Stimulated activated CD4-positive, alpha-beta T cell treated with anti-CD3 and anti-CD28 coated beads, TNF-alpha, amount 100 ng/mL, for 4 hours (primary cell): ENCODE results near the gene ZNF746.

Experiments used
- DNase-seq, 3 experiments: peaks; one replicate each; pipeline ENCODE4 v3.0.0-alpha.2; 2020; ENCODE audit warnings: low read depth in 3 of 3

ZNF746 gene

GRCh38 chr7:149427893-149428292, 69.7 kb downstream of the ZNF746 start:
- DNase-seq, result no peak

DNA sequence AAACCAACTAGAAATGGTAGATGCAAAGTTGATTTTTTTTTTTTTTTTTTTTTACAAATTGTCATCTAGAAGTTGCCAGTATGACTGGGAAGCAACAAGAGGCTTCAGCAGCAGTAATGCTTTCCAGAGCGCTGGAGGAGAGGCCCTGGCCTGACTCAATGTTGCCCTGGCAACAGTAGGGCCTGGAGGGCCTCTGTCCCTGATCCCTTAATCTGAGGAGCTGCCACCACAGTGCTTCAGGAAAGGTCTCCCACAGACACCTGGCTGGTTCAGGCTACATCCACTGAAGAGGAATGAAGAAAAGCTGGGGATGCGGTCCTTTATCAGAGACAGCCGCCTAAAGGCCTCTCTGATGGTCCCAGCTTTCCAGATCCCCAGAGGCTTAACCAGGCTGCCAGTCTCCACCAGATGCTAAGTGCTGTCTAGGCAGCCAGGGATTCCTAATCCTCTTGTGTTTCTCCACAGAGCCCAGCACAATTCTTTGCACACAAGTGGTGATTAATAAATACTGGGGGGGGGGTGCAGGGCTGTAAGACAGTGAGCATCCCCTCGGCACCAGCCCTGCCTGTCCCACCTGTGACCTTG, 70.4 kb downstream of the ZNF746 start:
- no peak for DNase-seq

- DNase-seq, result no peak
Observed at GRCh38 chr7:149423449-149424110, 74.0 kb downstream of the ZNF746 start.

DNA sequence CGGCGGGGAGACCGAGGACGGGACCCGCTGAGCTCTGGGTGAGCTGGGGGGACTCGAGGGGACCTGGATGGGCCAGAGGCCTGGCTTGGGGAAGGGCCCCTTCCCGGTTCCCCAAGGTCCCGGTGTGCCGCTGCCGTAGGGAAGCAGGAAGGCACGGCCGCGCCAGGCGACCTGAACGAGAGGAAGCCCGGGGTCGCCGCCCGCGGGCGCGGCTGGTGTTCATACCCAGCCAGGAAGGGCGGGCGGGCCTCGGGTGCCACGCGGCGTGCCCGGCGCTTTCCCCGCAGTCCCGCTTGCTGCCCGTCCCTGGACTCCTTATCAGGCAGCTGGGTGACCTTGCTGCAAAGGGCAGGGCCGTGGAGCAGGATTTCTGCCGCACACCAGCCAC, 74.7 kb downstream of the ZNF746 start:
- DNase-seq, result peak in 1 of 3 experiments; percentile 45
